PC-9 (cell line): Measurements from ENCODE around the gene CECR2. TPM values are rescaled to one million over a fixed set of nuclear protein-coding genes. Genes with fewer than 3 reads are reported as not detected.
A peak's percentile ranks its signal among the peaks of the same experiment; 100 is the strongest.

Experiments used
- BruUV-seq: library from RNA; stranded (reverse); fragments of 400-500 nt; replicated peaks from 2 replicates; lab custom pipeline; 2021; lab: Mats Ljungman, UMichigan
- CTCF ChIA-PET: fragments of 300-600 bp; sonication (Branson Sonifier 250); formaldehyde crosslinking; loops from one replicate; lab custom pipeline; 2022; ENCODE audit warnings: antibody characterized with exemption; lab: Charles Lee
- POLR2A ChIA-PET: fragments of 300-600 bp; sonication (Branson Sonifier 250); formaldehyde crosslinking; loops from one replicate; lab custom pipeline; 2022; ENCODE audit warnings: antibody characterized with exemption; ENCODE audit not compliant: unreplicated experiment; lab: Charles Lee
- DNase-seq, 2 experiments: peaks; one replicate each; pipeline versions ENCODE4 v3.0.0 to v3.0.0-alpha.2; 2015 to 2022; ENCODE audit warnings: mixed read lengths in 1 of 2
- H2AFZ ChIP-seq: fragments of 200-600 bp; sonication (generic); 2 replicates; pipeline ENCODE4 v1.8.1; 2017; ENCODE audit warnings: antibody characterized with exemption
- H3F3A ChIP-seq: fragments of 200-600 bp; sonication (generic); 2 replicates; pipeline ENCODE4 v1.8.1; 2017; ENCODE audit warnings: antibody characterized with exemption, mild to moderate bottlenecking, low read depth; ENCODE audit not compliant: insufficient read depth
- H3K27ac ChIP-seq: fragments of 200-600 bp; sonication (generic); 2 replicates; pipeline ENCODE4 v1.6.1; 2016; ENCODE audit warnings: mixed run types
- H3K27me3 ChIP-seq: fragments of 200-600 bp; sonication (generic); 2 replicates; pipeline ENCODE4 v1.6.1; 2016; ENCODE audit warnings: low read depth, mixed run types; ENCODE audit not compliant: insufficient read depth
- H3K36me3 ChIP-seq: fragments of 200-600 bp; sonication (generic); 2 replicates; pipeline ENCODE4 v1.6.1; 2016; ENCODE audit warnings: low read depth, mixed run types
- H3K4me1 ChIP-seq: fragments of 200-600 bp; sonication (generic); replicated peaks from 2 replicates; pipeline ENCODE4 v1.6.1; 2016; ENCODE audit warnings: mixed run types; ENCODE audit not compliant: insufficient read depth
- H3K4me2 ChIP-seq: fragments of 200-600 bp; sonication (generic); 2 replicates; pipeline ENCODE4 v1.6.1; 2017; ENCODE audit warnings: mixed run types
- H3K4me3 ChIP-seq: fragments of 200-600 bp; sonication (generic); 2 replicates; pipeline ENCODE4 v1.6.1; 2016; ENCODE audit warnings: mixed run types
- H3K79me2 ChIP-seq: fragments of 200-600 bp; sonication (generic); 2 replicates; pipeline ENCODE4 v1.6.1; 2017; ENCODE audit warnings: low read depth, mixed run types
- H3K9me2 ChIP-seq: fragments of 200-600 bp; sonication (generic); 2 replicates; pipeline ENCODE4 v1.8.1; 2017; ENCODE audit warnings: mild to moderate bottlenecking; ENCODE audit not compliant: insufficient read depth
- H3K9me3 ChIP-seq: fragments of 200-600 bp; sonication (generic); 2 replicates; pipeline ENCODE4 v1.8.1; 2016; ENCODE audit warnings: low read depth; ENCODE audit not compliant: insufficient read depth
- H4K20me1 ChIP-seq: fragments of 200-600 bp; sonication (generic); 2 replicates; pipeline ENCODE4 v1.8.1; 2017; ENCODE audit not compliant: insufficient read depth
- EZH2 ChIP-seq: fragments of 200-600 bp; sonication (generic); IDR thresholded peaks from 2 replicates; pipeline ENCODE4 v1.8.0; 2017; ENCODE audit warnings: antibody characterized with exemption, low read depth
- intact Hi-C: fragments of 100-400 bp; cut with micrococcal nuclease; formaldehyde crosslinking; loops from one replicate; pipeline ENCODE4 v1.10.0; 2022; ENCODE audit not compliant: unreplicated experiment
- total RNA-seq: library from RNA; stranded (reverse); gene quantifications from 2 replicates; pipeline ENCODE4 v1.2.3, GENCODE V29; 2021
- TF ChIP-seq, protein P1 (sequence below): fragments of 200-600 bp; sonication (generic); conservative IDR thresholded peaks from 2 replicates; pipeline ENCODE4 v1.6.1; 2017; ENCODE audit warnings: mixed run types, antibody characterized with exemption, mild to moderate bottlenecking, moderate library complexity

CECR2 gene
- total RNA-seq, 1 experiment from 2014 or later, result not detected

DNA sequence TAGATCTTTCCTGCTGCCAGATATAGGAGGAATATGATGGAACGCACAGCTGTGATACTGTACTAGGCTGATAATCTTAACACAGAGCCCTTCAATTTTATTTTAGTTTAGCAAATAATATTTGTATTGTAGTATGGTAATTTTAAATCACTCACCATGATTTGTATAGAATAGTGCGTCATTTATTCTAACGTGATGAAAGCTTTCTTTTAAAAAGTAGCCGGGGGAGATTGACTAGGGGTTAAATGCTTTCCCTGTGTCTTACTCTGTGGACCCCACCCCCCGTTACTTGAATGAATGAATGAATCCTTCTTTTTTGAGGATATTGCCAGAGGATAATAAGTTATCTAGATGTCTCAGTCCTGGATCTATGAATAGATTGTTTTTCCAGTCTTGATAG, 72.1 kb downstream of the CECR2 start:
- H3K27me3 ChIP-seq, result peaks cover 68% of the 10 kb centered on the region
- no peaks in the 10 kb centered on the region for H3K9me3 ChIP-seq
- no peak overlapping the region for H2AFZ ChIP-seq
- CTCF ChIA-PET, result no interaction called here
- POLR2A ChIA-PET, result no interaction called here
- no peaks in the 10 kb centered on the region for H3K4me1 ChIP-seq
- no peak overlapping the region for H3K4me3 ChIP-seq
- H3K4me2 ChIP-seq, result no peak overlapping the region
- no peaks in the 10 kb centered on the region for H3K9me2 ChIP-seq
- no peaks in the 10 kb centered on the region for H4K20me1 ChIP-seq
- no peaks in the 10 kb centered on the region for H3K36me3 ChIP-seq
- no peak overlapping the region for H3K27ac ChIP-seq
- intact Hi-C loops, result no loop called here
- DNase-seq, result no peak
- no peak for TF ChIP-seq EZH2
- TF ChIP-seq, protein P1, sequence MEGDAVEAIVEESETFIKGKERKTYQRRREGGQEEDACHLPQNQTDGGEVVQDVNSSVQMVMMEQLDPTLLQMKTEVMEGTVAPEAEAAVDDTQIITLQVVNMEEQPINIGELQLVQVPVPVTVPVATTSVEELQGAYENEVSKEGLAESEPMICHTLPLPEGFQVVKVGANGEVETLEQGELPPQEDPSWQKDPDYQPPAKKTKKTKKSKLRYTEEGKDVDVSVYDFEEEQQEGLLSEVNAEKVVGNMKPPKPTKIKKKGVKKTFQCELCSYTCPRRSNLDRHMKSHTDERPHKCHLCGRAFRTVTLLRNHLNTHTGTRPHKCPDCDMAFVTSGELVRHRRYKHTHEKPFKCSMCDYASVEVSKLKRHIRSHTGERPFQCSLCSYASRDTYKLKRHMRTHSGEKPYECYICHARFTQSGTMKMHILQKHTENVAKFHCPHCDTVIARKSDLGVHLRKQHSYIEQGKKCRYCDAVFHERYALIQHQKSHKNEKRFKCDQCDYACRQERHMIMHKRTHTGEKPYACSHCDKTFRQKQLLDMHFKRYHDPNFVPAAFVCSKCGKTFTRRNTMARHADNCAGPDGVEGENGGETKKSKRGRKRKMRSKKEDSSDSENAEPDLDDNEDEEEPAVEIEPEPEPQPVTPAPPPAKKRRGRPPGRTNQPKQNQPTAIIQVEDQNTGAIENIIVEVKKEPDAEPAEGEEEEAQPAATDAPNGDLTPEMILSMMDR, result no peak
- H3F3A ChIP-seq, result no peaks in the 10 kb centered on the region
- H3K79me2 ChIP-seq, result no peaks in the 10 kb centered on the region
- BruUV-seq, result no TSS peak

DNA sequence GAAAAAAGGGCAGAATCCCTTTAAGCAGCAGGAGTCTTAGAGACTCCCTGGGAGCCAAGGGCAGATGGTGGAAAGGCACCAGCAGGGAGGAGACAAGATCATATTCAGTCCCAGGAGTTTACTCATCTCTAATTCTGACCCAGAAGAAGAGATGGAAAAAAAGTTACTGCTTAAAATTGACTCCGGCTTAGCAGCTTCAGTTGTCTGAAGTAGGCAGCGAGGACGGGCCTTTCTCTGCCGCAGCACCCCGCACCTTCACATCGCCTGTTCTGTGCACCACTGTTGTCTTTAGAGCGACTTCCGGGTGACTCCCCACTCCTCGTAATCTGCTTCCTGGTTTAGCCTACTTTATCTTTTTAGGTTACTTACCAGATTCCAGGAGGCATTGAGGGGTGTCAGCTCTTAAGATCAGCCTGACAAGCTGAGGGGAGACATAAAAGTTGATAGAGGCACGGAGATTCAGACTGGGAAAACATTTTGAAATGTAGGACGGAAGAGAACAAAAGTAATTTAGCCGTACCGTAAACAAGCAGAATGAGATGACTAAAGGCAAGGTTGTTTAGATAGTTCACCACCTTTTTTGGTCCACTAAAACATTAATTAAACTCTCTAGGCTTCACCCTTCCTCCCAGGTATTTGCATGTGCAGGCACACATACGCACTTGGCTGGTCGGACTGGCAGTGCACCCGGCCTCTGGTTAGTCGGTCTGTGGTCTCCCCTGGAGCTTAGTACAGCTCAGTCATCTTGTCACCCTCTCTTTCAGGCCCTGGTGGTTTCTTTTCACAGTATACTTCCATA, 74.3 kb downstream of the CECR2 start:
- ChIA-PET POLR2A (no interaction called here), CTCF (no interaction called here)
- H3F3A ChIP-seq, result no peaks in the 10 kb centered on the region
- peaks cover 48% of the 10 kb centered on the region for H3K27me3 ChIP-seq
- peak overlapping the region; percentile 42; the same call in 1 of the 2 replicates for H3K4me2 ChIP-seq
- H3K79me2 ChIP-seq, result no peaks in the 10 kb centered on the region
- H3K9me2 ChIP-seq, result no peaks in the 10 kb centered on the region
- TF ChIP-seq, protein P1, result no peak
- TF ChIP-seq EZH2, result no peak
- no peak overlapping the region for H3K27ac ChIP-seq
- no peak overlapping the region for H2AFZ ChIP-seq
- H3K4me3 ChIP-seq, result peak overlapping the region; percentile 8; the same call in 1 of the 2 replicates
- H3K9me3 ChIP-seq, result no peaks in the 10 kb centered on the region
- intact Hi-C loops, result no loop called here
- no peaks in the 10 kb centered on the region for H3K4me1 ChIP-seq
- BruUV-seq, result no TSS peak
- no peaks in the 10 kb centered on the region for H4K20me1 ChIP-seq
- H3K36me3 ChIP-seq, result no peaks in the 10 kb centered on the region
- DNase-seq, result no peak

DNA sequence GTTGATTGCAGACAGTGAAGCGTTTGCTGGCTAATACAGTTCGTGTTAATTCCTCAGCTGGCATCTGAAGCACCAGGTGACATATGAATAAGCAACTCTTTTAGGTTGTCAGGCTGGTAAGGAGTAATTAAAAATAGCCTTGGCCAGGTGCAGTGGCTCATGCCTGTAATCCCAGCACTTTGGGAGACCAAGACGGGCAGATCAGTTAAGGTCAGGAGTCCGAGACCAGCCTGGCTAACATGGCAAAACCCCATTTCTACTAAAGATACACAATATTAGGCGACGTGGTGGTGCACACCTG, 74.9 kb downstream of the CECR2 start:
- TF ChIP-seq EZH2, result no peak
- TF ChIP-seq, protein P1, result no peak
- Histone ChIP-seq H3K4me3 (no peak overlapping the region), H3K27ac (no peak overlapping the region), H3K4me2 (0 out of 2 replicates have a peak overlapping the region, but pooled peaks have one; percentile 42), H2AFZ (no peak overlapping the region), H3K9me2 (no peaks in the 10 kb centered on the region), H3K4me1 (no peaks in the 10 kb centered on the region), H3K27me3 (peaks cover 46% of the 10 kb centered on the region), H3K36me3 (no peaks in the 10 kb centered on the region), H3K9me3 (no peaks in the 10 kb centered on the region), H3F3A (no peaks in the 10 kb centered on the region), H4K20me1 (no peaks in the 10 kb centered on the region), H3K79me2 (no peaks in the 10 kb centered on the region)
- POLR2A ChIA-PET, result no interaction called here
- no TSS peak for BruUV-seq
- DNase-seq, result no peak
- intact Hi-C loops, result no loop called here
- CTCF ChIA-PET, result no interaction called here
